Urinary bladder (tissue), 4 donors: Measurements from ENCODE around the gene ARPC5. TPM values are rescaled to one million over a fixed set of nuclear protein-coding genes. Genes with fewer than 3 reads are reported as not detected.
"Not testable (repeated sequence)": the region's sequence is repeated elsewhere in the genome, so short reads cannot be mapped to it uniquely, and the experiment has no call there.

Experiments
- DNase-seq: peaks from one replicate; pipeline ENCODE4 v3.0.0-alpha.2; 2015; ENCODE audit errors: extremely low spot score
- H3K27ac ChIP-seq: one replicate; pipeline ENCODE4 v1.5.1; 2013; ENCODE audit warnings: low read depth, mild to moderate bottlenecking, moderate library complexity
- H3K36me3 ChIP-seq: one replicate; pipeline ENCODE4 v1.6.1; 2013; ENCODE audit warnings: mild to moderate bottlenecking, moderate library complexity; ENCODE audit not compliant: insufficient read depth
- H3K4me1 ChIP-seq: one replicate; pipeline ENCODE4 v1.6.1; 2013; ENCODE audit warnings: mild to moderate bottlenecking, moderate library complexity; ENCODE audit not compliant: insufficient read depth
- H3K4me3 ChIP-seq: one replicate; pipeline ENCODE4 v1.5.1; 2013; ENCODE audit warnings: low read depth, low read length
- WGBS: extraction: QIAGEN DNeasy Blood & Tissue Kit; methylation state at CpG from one replicate; pipeline ENCODE4 v1.1.7; 2013; 5-methylcytosine and 5-hydroxymethylcytosine counted together
- polyA plus RNA-seq: library from polyadenylated mRNA; stranded (reverse); fragments of 200-250 nt; gene quantifications from one replicate; pipeline ENCODE4 v1.2.3, GENCODE V29; 2013
- total RNA-seq: library from RNA; depleted of rRNA; stranded (reverse); fragments of >200 nt; gene quantifications from one replicate; pipeline ENCODE4 v1.2.3, GENCODE V29; 2014
- donor health status: healthy with polysubstance abuse.
- donor health status: healthy.

The ARPC5 gene
- total and polyA plus RNA-seq, 2 donors: 104 to 145 TPM

- WGBS: under 1% methylated on average over 42 of the region's 42 CpGs
- H3K36me3 ChIP-seq: peaks cover 3% of the 10 kb centered on the region
- no peaks in the 10 kb centered on the region for H3K4me1 ChIP-seq
- H3K27ac ChIP-seq: peak overlapping the region; percentile 97
- DNase-seq: no peak
- peak overlapping the region; percentile 89 for H3K4me3 ChIP-seq
Observed at GRCh38 chr1:183635099-183635605, 431 bp downstream of the ARPC5 start.

DNA sequence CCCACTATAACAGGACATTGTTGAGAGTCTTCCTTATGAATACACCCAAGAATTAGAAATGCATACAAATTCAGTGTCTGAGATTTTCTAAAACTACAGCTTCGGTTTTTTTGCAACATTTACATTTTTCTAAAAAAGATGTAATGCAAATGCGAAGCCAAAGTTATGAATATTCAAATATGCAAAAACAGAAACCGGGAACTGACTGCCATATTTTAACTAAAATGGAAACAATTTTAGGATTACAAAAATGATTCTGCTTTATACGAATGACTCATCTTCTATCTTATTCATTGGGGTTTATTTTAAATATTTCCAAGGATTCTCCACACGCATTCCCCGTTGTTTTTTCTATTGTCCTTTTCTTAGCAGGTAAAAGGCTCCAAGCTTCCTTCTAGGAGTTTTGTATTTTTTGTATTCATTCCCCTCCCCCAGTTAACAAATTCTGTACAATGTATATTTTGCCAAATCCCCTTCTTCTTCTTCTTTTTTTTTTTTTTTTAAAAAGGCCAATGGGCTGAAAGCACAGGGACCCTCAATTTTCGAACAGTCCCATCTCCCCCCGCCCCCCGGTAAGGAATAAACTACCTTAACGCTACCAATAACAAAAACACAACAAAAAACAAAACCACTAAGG is 1.0 kb downstream of the ARPC5 start:
- WGBS: 2% methylated on average over 10 of the region's 10 CpGs
- H3K4me3 ChIP-seq: peak overlapping the region; percentile 89
- no peak for DNase-seq
- no peak overlapping the region for H3K27ac ChIP-seq
- no peaks in the 10 kb centered on the region for H3K4me1 ChIP-seq
- H3K36me3 ChIP-seq: peaks cover 3% of the 10 kb centered on the region

GRCh38 chr1:183633676-183634343 is 1.8 kb downstream of the ARPC5 start:
- no peak overlapping the region for H3K27ac ChIP-seq
- DNase-seq: no peak
- H3K4me3 ChIP-seq: peak overlapping the region; percentile 26
- 0% methylated on average over 1 of the region's 1 CpG for WGBS
- H3K4me1 ChIP-seq: no peaks in the 10 kb centered on the region
- H3K36me3 ChIP-seq: peaks cover 3% of the 10 kb centered on the region

DNA sequence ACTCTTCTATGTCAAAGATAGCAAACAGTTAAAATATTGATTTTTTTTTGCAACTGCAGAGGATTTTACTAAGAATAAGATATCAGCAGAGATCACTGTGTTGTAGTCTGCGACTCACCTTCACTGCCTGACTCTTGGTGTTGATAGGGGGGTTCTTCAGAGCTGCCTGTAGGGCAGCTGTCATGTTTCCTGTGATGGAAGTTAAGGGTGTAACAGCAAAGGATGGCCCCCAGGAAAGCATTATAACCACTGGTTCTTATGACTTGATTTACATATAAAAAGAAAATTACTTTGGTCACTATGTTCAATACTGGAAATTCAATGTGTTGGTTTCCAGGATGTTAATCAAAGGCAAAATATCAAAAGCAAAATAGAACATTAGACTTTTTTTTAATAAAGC is 2.6 kb downstream of the ARPC5 start:
- Histone ChIP-seq H3K36me3 (peaks cover 3% of the 10 kb centered on the region), H3K4me3 (no peak overlapping the region), H3K27ac (no peak overlapping the region), H3K4me1 (no peaks in the 10 kb centered on the region)
- WGBS: 43% methylated on average over 1 of the region's 1 CpG
- no peak for DNase-seq

GRCh38 chr1:183632114-183632513 is 3.5 kb downstream of the ARPC5 start:
- no peaks in the 10 kb centered on the region for H3K4me1 ChIP-seq
- no peak for DNase-seq
- H3K36me3 ChIP-seq: peaks cover 3% of the 10 kb centered on the region
- H3K27ac ChIP-seq: no peak overlapping the region
- 32% methylated on average over 2 of the region's 2 CpGs for WGBS
- H3K4me3 ChIP-seq: no peak overlapping the region

DNA sequence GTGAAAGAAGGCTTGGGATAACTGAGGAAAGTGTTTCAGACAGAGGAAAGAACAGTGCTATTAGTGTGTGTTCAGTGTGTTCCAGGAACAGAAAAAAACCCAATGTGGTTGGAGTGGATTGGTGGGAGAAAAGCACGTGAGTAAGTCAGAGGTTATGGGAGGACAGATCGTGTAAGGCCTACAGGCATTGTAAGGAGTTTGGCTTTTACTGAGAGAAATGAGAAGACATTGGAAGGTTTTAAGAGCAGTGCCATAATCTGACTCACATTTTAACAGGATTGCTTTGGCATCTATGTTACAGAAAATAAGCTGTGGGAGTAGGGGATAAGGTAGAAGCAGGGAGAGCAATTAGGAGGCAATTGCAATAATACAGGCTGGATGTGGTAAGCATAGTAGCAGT is 4.8 kb downstream of the ARPC5 start:
- Histone ChIP-seq H3K4me3 (no peak overlapping the region), H3K27ac (no peak overlapping the region), H3K4me1 (no peaks in the 10 kb centered on the region), H3K36me3 (peaks cover 3% of the 10 kb centered on the region)
- no peak for DNase-seq
- WGBS: 27% methylated on average over 2 of the region's 2 CpGs

- Histone ChIP-seq H3K36me3 (peaks cover 4% of the 10 kb centered on the region), H3K4me1 (no peaks in the 10 kb centered on the region), H3K27ac (no peak overlapping the region), H3K4me3 (no peak overlapping the region)
- DNase-seq: no peak
Observed at GRCh38 chr1:183628537-183628936, 7.0 kb downstream of the ARPC5 start.

GRCh38 chr1:183626236-183626635 is 9.3 kb downstream of the ARPC5 start:
- H3K27ac ChIP-seq, H3K36me3 ChIP-seq, H3K4me1 ChIP-seq, DNase-seq, H3K4me3 ChIP-seq: not testable (repeated sequence)
- WGBS: 12% methylated on average over 3 of the region's 3 CpGs

DNA sequence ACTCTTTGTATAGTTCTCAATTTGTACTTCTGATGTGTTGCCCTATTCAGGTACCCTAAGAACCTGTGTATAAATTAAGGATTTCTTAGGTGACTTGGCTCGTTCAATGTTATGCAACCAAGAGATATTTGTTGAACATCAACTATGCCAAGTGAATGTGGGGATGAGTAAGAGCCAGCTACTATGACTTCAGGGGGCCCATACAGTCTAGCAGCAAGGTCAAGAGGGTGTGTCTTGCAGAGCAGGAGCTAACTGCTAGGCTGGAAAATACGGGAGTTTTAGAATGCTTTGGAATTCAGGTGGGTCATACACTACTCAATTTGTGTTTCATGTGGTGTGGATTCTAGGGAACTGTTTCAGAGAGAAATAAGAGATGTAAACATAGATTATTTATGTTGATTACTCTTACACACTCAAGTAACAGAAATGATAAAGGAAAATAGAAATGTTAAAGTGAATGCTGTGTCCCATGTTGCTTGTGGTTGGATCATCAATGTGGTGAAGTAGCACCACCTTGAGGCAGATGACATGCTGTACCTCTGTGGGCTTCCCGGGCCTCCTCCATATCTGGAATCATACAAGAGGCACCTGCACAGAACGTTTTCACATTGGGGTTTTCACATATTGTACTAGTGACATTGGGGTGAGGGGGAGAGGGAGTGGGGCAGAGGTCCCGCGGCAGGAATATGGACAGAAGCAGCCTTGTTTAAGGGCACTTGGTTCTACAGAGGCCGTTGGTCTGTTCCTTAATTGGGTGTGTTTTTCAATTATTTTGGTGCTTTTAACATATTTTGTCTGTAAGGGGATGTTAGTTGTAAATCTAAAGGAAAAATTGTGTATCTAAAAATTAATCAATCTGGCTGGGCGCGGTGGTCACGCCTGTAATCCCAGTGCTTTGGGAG is 12.4 kb downstream of the ARPC5 start:
- WGBS: 59% methylated on average over 10 of the region's 10 CpGs
- no peak overlapping the region for H3K4me3 ChIP-seq
- H3K27ac ChIP-seq: no peak overlapping the region
- H3K4me1 ChIP-seq: no peaks in the 10 kb centered on the region
- no peak for DNase-seq
- peaks cover 2% of the 10 kb centered on the region for H3K36me3 ChIP-seq

GRCh38 chr1:183622013-183622412 is 13.6 kb downstream of the ARPC5 start:
- WGBS: 84% methylated on average over 1 of the region's 1 CpG
- H3K4me1 ChIP-seq: no peaks in the 10 kb centered on the region
- peaks cover 2% of the 10 kb centered on the region for H3K36me3 ChIP-seq
- H3K4me3 ChIP-seq: no peak overlapping the region
- DNase-seq: no peak
- H3K27ac ChIP-seq: no peak overlapping the region

GRCh38 chr1:183620311-183620710 is 15.3 kb downstream of the ARPC5 start:
- H3K4me3 ChIP-seq: no peak overlapping the region
- H3K36me3 ChIP-seq: peaks cover 2% of the 10 kb centered on the region
- no peaks in the 10 kb centered on the region for H3K4me1 ChIP-seq
- WGBS: 64% methylated on average over 2 of the region's 2 CpGs
- DNase-seq: no peak
- H3K27ac ChIP-seq: no peak overlapping the region

DNA sequence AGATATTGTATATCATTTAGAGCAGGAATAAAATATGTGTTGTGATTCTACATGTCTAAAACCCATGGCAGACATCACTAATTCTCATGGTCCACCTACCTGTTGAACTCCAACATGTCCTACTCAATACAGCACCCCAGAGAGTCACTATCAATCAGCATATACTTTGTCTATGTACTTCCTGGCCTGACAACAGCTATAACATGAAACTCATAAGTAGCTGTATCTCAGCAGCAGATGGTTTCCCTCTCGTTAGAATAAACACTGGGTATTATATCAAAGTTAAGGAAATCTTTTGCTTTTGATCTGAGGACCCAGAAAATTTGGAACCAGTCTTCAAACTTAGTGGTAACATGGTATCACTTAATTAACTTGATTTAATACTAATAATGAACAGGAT is 15.8 kb downstream of the ARPC5 start:
- Histone ChIP-seq H3K4me1 (no peaks in the 10 kb centered on the region), H3K27ac (no peak overlapping the region), H3K4me3 (no peak overlapping the region), H3K36me3 (peaks cover 2% of the 10 kb centered on the region)
- 57% methylated on average over 1 of the region's 1 CpG for WGBS
- DNase-seq: no peak

GRCh38 chr1:183618202-183618601 is 17.4 kb downstream of the ARPC5 start:
- H3K4me1 ChIP-seq, H3K27ac ChIP-seq, H3K36me3 ChIP-seq, DNase-seq, H3K4me3 ChIP-seq: not testable (repeated sequence)
- 86% methylated on average over 5 of the region's 5 CpGs for WGBS
